Measurements from ENCODE around the gene BRSK1. TPM values are rescaled to one million over a fixed set of nuclear protein-coding genes. Genes with fewer than 3 reads are reported as not detected.

BRSK1 gene
- total RNA-seq, 1 donor, result 3.5 TPM

GRCh38 chr19:55252760-55253663 lies 30.8 kb upstream of the BRSK1 start:
- no peak for DNase-seq (ENCODE audit: low read depth in 2 of 3, low spot score in 2 of 3)

GRCh38 chr19:55253842-55254624 lies 29.8 kb upstream of the BRSK1 start:
- DNase-seq (ENCODE audit: low read depth in 2 of 3, low spot score in 2 of 3), result peak; percentile 49 to 94 (median 88)

DNA sequence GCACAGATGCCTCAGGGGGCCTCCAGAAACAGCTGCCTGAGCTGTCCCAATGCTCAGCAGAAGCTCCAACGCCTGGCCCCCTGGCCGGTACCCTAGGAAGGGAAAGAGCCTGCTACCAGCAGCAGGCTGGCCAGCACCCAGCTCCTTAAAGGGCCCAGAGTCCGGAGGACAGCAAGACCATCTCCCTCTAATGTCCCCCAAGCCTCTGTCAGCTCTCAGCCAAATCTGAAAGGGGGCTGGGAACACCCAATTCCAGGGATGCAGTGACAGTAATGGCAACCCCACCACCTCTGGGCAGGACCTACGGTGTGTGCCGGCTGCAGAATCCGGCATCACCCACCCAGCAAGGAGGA lies 29.2 kb upstream of the BRSK1 start:
- no peak for DNase-seq (ENCODE audit: low read depth in 2 of 3, low spot score in 2 of 3)

DNA sequence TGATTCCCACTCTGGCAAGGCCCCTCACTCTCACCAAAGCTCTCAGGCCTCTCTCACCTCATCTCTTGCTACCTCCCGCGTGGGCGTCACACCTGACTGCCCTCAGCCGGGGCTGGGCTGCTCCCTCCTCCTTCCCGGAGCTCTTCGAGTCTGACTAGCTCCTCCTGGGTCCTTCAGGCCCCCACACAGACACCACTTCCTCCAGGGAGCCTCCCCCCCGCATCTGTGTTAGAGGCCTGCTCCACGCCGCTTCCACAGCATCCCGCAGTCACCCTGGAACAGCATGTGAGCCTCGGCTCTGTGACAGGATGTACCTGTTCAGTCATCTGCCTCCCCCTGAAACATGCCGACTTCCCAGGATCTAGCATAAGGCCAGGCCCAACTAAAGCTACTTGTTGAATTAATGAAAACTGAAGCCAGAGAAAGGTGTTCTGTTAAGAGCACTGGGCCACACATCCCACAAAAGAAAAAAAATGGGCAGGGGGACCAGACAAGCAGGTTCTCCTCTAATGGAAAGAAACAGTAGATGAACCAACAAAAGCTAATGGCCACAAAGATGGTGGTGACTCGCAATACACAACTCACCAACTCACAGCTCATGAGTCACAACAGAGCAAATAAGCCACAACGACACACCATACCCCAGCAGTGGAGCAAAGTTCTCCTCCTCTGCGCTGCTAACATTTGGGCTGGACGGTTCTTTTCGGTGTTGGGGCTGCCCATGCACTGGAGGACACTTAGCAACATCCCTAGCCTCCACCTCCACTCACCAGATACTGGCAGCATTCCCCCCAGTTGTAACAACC lies 28.0 kb upstream of the BRSK1 start:
- peak in 1 of 3 donors; percentile 42 for DNase-seq (ENCODE audit: low read depth in 2 of 3, low spot score in 2 of 3)

- no peak for DNase-seq (ENCODE audit: low read depth in 2 of 3, low spot score in 2 of 3)
Observed at GRCh38 chr19:55256562-55257460, 27.0 kb upstream of the BRSK1 start.

DNA sequence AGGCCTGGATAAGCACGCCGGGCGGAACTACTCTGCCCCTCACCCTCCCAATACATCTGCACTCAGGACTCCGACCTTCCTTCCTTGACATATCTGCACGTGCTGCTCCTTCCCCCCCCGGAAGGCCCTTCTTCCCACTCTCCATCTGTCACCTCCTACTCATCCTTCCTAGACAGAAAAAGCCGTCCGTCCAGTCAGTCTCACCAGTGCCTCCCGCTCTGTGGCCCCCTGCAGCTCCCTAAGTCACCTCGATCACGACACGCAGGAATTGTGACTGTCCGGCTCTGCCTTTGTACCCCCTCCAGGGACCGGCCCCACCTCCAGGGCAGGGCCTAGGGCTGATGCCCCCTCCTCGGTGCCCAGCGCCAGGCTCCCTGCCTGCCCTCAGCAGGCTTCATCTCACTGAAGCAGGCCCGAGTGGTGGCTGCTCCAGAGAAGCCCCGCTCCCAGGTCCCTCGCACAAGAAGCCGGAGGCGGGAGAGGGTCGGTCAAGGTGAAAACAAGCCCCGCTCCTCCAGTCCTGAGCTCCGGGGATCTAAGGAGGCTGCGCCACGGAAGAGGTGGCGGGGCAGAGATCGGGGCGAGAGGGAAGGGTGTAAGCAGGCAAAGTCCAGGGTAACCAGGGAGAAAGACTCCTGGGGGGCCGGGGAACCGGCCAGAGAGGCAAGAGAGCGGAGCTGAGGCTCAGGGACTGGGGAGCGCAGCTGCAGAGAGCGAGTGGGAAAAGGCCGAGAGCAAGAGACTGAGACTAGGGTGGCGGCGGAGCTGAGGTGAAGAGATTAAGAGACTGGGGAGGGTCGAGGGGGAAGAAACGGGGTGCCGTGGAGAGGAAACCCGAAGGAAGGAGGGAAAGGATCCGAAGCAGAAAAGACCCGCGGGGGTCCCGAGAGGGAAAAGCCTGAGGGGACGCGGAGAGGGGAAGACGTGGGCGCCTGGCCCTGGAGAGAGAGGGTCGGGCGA lies 26.1 kb upstream of the BRSK1 start:
- DNase-seq (ENCODE audit: low read depth in 2 of 3, low spot score in 2 of 3), result no peak

- DNase-seq (ENCODE audit: low read depth in 2 of 3, low spot score in 2 of 3), result peak in 2 of 3 donors; percentile 19 to 41
Observed at GRCh38 chr19:55258476-55258827, 25.3 kb upstream of the BRSK1 start.

GRCh38 chr19:55258828-55259539 lies 24.8 kb upstream of the BRSK1 start, which contains the start of gene PPP6R1:
PPP6R1 (minus strand) TSS chr19:55259017; CDS start chr19:55247103, 11,914 bp downstream.
- peak; percentile 93 to 99 (median 99) for DNase-seq (ENCODE audit: low read depth in 2 of 3, low spot score in 2 of 3)

- DNase-seq (ENCODE audit: low read depth in 2 of 3, low spot score in 2 of 3), result no peak
Observed at GRCh38 chr19:55259540-55260210, 24.1 kb upstream of the BRSK1 start.

DNA sequence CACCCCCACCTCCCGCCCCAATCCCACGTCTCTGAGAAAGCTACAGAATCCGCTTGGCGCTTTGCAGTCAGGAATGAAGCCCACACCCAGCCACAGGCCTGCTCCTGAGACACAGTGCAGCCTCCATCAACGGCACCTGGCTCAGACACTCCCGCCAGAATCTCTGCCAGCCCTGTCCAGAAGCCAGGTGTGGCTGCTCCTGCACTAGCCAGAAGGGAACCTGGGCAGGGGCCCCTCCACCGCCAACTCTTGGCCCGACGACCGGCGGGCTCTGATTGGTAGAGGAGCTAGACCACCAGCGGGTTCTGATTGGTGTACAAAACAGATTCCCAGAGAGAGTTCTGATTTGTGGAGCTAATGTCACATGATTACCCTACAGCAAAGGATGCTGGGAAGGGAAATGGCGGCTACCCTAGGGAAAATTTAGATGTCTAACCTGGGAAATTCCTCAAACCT lies 22.1 kb upstream of the BRSK1 start:
- no peak for DNase-seq (ENCODE audit: low read depth in 2 of 3, low spot score in 2 of 3)

DNA sequence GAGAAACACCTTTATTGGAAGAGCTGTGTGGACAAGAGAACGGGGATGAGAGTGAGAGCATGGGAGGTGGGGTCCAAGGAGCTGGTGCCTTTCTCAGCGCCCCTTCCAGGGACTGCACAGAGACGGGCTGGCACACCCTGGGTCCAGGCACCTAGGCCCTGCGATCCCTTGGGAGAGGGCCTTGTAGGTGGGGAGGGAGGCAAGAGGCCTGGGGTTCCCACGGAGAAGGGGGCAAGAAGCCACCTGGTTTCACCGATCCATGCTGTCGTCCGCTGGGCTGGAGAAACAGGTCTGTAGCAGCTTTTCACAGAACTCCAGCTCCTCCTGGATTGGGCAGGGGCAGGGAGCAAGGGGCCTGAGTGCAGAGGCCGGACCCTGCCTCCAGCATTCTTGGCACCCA lies 21.4 kb upstream of the BRSK1 start:
- no peak for DNase-seq (ENCODE audit: low read depth in 2 of 3, low spot score in 2 of 3)

GRCh38 chr19:55264531-55264930 lies 19.3 kb upstream of the BRSK1 start:
- DNase-seq (ENCODE audit: low read depth in 2 of 3, low spot score in 2 of 3), result no peak

GRCh38 chr19:55265173-55265572 lies 18.6 kb upstream of the BRSK1 start:
- no peak for DNase-seq (ENCODE audit: low read depth in 2 of 3, low spot score in 2 of 3)

GRCh38 chr19:55265723-55266386 lies 17.9 kb upstream of the BRSK1 start:
- no peak for DNase-seq (ENCODE audit: low read depth in 2 of 3, low spot score in 2 of 3)

- no peak for DNase-seq (ENCODE audit: low read depth in 2 of 3, low spot score in 2 of 3)
Observed at GRCh38 chr19:55266404-55266803, 17.4 kb upstream of the BRSK1 start.

- DNase-seq (ENCODE audit: low read depth in 2 of 3, low spot score in 2 of 3), result no peak
Observed at GRCh38 chr19:55266840-55267239, 17.0 kb upstream of the BRSK1 start.

DNA sequence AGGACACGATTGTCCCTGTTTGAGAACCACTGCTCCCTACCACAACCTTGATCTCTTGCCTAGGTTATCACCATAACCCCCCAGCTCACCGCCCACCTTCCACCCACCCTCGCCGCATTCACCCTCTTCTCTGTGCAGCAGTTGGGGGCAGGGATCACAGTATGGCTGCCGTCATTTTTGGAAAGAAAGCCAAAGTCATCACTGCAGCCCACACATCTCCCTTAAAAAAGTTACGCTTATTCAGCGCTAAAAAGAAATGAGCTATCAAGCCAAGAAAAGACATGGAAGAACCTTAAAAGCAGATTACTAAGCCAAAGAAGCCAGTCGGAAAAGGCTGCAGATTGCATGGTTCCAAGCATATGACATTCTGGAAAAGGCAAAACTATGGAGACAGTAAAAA lies 14.5 kb upstream of the BRSK1 start:
- DNase-seq (ENCODE audit: low read depth in 2 of 3, low spot score in 2 of 3), result no peak
